RWPE1 (cell line): ENCODE measurements around the gene CDH12.
"Not testable (repeated sequence)": the region's sequence is repeated elsewhere in the genome, so short reads cannot be mapped to it uniquely, and the experiment has no call there.

Experiments used
- CTCF ChIA-PET: fragments of 350-600 bp; sonication (Branson Sonifier 250); formaldehyde crosslinking; extraction: SDS; loops from one replicate; lab custom pipeline; 2021; lab: Yijun Ruan, JAX
- POLR2A ChIA-PET: fragments of 400-600 bp; formaldehyde crosslinking; extraction: SDS; loops from one replicate; lab custom pipeline; 2020; ENCODE audit warnings: antibody characterized with exemption; ENCODE audit not compliant: low non-redundant PET; lab: Yijun Ruan, JAX
- DNase-seq: peaks from one replicate; pipeline ENCODE4 v3.0.0; 2012; ENCODE audit warnings: low spot score
- H3K27ac ChIP-seq: fragments of 450-650 bp; 2 replicates; pipeline ENCODE4 v1.5.1; 2017
- CTCF ChIP-seq: fragments of 450-650 bp; conservative IDR thresholded peaks from 2 replicates; pipeline ENCODE4 v1.5.1; 2017; ENCODE audit warnings: low read depth, mild to moderate bottlenecking

Gene CDH12

DNA sequence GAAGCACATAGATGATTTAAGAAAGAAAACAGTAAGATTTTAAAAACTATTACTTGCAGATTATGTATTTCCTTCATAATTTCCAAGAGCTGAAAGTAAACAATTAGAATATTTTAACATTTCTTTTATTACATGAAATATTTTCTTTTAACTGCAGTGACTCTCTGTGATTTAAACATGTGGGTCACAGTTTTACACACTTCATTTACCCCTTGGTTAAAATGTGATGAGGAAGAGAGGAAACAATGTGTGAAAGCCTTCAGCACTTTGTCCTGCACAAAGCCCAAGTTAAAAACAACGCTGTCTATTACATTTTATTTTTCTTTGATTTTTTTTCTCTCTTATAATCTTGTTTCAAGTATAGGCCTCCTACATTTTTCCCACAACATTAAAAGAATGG is 801.3 kb downstream of the CDH12 start:
- CTCF ChIA-PET, result no interaction called here
- no peak for TF ChIP-seq CTCF
- POLR2A ChIA-PET, result no interaction called here
- H3K27ac ChIP-seq, result no peak overlapping the region
- no peak for DNase-seq

GRCh38 chr5:22050931-22051330 is 802.2 kb downstream of the CDH12 start:
- no peak overlapping the region for H3K27ac ChIP-seq
- no peak for DNase-seq
- ChIA-PET CTCF (no interaction called here), POLR2A (no interaction called here)
- TF ChIP-seq CTCF, result no peak

GRCh38 chr5:22044229-22044628 is 808.9 kb downstream of the CDH12 start:
- no peak overlapping the region for H3K27ac ChIP-seq
- TF ChIP-seq CTCF, result no peak
- ChIA-PET POLR2A (no interaction called here), CTCF (interaction anchor here (0.6 kb wide), 1 partner anchor 1776 kb away, joined by 3 read pairs; no protein-coding TSS in a partner anchor)
- no peak for DNase-seq

DNA sequence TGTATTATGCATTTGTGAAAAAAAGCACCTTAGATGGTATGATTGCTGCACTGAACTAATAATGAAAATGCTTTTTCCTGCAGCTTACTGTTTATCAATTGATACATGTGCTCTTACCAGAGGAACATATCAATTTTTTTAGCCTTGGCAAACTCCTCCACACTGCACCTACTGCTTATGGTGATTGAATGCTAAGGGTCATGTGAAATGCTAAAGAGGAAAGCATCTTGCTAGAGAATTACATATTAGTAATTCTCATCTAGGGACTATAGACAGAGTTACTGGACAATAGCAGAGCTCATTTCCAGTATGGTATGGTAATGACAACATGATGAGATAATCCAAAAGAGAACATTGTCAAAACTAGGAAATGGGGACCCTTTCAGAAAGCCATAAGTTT is 817.1 kb downstream of the CDH12 start:
- H3K27ac ChIP-seq, result no peak overlapping the region
- no peak for DNase-seq
- POLR2A ChIA-PET, result no interaction called here
- CTCF ChIA-PET, result no interaction called here
- no peak for TF ChIP-seq CTCF

GRCh38 chr5:22033066-22033465 is 820.1 kb downstream of the CDH12 start:
- no peak for TF ChIP-seq CTCF
- H3K27ac ChIP-seq, result no peak overlapping the region
- POLR2A ChIA-PET, result no interaction called here
- CTCF ChIA-PET, result no interaction called here
- DNase-seq, result no peak

DNA sequence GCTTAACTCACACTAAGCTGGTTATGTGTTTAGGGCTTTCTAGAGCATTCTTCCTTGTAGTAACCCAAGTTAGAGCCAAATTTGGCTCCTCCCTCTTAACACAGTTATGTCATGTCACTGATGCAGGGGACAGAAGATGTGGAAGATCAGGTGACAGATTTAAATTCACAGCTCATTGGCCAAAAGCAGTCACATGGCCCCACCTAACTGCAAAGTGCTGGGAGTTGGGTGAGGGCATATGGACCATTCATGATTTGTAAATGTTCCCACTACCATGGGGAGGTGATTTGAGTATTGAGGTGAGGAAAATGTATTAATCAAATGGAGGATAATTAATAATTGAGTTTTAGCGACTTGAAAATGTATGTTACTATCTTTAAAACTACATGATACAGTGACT is 829.4 kb downstream of the CDH12 start:
- H3K27ac ChIP-seq, result no peak overlapping the region
- POLR2A ChIA-PET, result no interaction called here
- no peak for DNase-seq
- no peak for TF ChIP-seq CTCF
- CTCF ChIA-PET, result no interaction called here

GRCh38 chr5:22012893-22013292 is 840.3 kb downstream of the CDH12 start:
- H3K27ac ChIP-seq, DNase-seq, POLR2A ChIA-PET, CTCF ChIA-PET: not testable (repeated sequence)

DNA sequence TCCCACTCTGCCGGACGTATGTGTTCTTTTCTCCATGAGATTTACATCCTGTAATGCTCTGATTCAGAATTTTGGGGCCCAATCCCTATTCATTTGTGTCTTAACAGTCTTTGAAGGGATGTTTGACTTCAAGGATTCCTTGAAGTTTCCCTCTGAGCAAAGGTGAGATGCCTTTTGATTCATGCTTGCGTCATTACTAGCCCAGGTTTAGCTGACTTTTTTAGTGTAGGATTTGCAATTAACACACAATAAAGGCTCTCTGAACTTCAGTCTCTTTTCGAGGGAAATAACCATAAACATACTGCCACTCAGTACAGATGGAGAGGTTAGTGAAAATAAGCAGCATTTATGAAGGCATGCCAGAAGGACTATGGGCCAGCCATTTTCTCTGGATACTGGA is 842.3 kb downstream of the CDH12 start:
- H3K27ac ChIP-seq, POLR2A ChIA-PET, CTCF ChIA-PET, DNase-seq: not testable (repeated sequence)

GRCh38 chr5:22001097-22001496 is 852.0 kb downstream of the CDH12 start:
- POLR2A ChIA-PET, H3K27ac ChIP-seq, DNase-seq, CTCF ChIA-PET: not testable (repeated sequence)

DNA sequence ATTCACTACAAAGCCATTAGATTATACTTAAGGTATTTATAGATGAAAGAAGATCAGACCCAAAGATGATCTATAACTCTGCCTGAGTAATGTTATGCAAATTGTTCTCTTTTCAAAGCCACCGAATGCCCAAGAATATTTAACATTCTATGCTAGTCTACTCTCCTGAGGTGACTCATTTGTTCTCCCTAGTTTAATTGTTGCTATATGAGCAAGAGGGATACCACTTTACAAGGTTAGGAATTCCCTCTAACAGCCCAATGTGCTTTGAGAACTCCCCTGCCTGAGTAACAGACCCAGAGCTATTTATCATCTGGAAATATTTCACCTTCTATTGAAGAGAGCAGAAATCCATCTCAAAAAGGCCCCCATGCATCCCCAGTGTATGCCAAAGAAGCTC is 867.3 kb downstream of the CDH12 start:
- POLR2A ChIA-PET, H3K27ac ChIP-seq, CTCF ChIA-PET, DNase-seq: not testable (repeated sequence)

DNA sequence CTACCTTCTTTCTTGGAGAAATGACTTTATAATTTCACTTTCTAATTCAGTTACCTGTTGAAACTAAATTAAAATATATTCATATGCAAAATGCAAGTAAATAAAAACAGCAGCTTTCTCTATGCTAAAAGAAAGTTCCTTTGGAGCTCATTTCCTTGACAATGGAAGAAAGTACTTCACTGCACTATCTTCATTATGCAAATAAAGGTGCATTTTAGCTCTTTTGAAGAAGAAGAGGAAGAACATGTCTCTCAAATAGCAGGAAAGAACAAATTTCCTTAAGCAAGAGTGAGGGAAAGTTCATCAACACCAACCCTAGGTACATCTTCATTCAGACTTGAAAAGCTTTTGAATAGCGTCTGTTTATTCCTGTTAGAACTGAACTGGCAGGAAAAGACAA is 901.6 kb downstream of the CDH12 start:
- DNase-seq, CTCF ChIA-PET: not testable (repeated sequence)

More for the DNA sequence above, 901.6 kb downstream of the CDH12 start:
- POLR2A ChIA-PET, H3K27ac ChIP-seq: not testable (repeated sequence)
